ENCODE data around the gene TTLL11. TPM values are rescaled to one million over a fixed set of nuclear protein-coding genes. Genes with fewer than 3 reads are reported as not detected.

TTLL11 gene
- polyA plus RNA-seq, 4 donors = 3.2 to 4.8 (median 3.9) TPM

DNA sequence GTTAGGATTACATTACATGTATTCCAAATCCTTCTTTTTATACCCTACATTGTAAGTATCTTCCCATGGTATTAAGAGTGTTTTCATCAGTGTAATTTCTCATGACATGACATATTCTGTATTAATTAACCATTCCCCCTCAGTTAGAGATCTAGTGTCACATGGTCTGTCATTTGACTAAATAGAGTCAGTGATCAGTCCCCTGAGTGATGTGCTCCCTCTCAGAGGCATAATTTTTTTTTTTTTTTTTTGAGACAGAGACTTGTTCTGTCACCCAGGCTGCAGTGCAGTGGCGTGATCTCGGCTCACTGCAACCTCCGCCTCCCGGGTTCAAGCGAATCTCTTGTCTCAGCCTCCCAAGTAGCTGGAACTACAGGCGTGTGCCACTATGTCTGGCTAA is 218.6 kb downstream of the TTLL11 start:
- no peaks in the 10 kb centered on the region for H3K4me1 ChIP-seq (ENCODE audit: control insufficient read depth in 3 of 3, insufficient read depth in 2 of 3, low read depth in 1 of 3, low read length in 2 of 3)
- FAIRE-seq (no peak), DNase-seq (no peak)
- H3K4me3 ChIP-seq (ENCODE audit: low read depth in 1 of 3, low read length in 3 of 3) = no peak overlapping the region
- H3K36me3 ChIP-seq (ENCODE audit: control insufficient read depth in 3 of 3, insufficient read depth in 2 of 3, low read depth in 1 of 3, low read length in 3 of 3) = no peaks in the 10 kb centered on the region
- no peaks in the 10 kb centered on the region for H3K27me3 ChIP-seq (ENCODE audit: control insufficient read depth in 3 of 3, insufficient read depth in 3 of 3, low read length in 3 of 3)
- WGBS, 3 donors = 89 to 97% (median 93%) methylated on average over 6 of the region's 6 CpGs
- no peak overlapping the region for H3K27ac ChIP-seq (ENCODE audit: low read depth in 1 of 3, low read length in 2 of 3)
- no peaks in the 10 kb centered on the region for H3K9me3 ChIP-seq (ENCODE audit: control insufficient read depth in 2 of 2, insufficient read depth in 1 of 2, low read depth in 1 of 2, low read length in 1 of 2)

DNA sequence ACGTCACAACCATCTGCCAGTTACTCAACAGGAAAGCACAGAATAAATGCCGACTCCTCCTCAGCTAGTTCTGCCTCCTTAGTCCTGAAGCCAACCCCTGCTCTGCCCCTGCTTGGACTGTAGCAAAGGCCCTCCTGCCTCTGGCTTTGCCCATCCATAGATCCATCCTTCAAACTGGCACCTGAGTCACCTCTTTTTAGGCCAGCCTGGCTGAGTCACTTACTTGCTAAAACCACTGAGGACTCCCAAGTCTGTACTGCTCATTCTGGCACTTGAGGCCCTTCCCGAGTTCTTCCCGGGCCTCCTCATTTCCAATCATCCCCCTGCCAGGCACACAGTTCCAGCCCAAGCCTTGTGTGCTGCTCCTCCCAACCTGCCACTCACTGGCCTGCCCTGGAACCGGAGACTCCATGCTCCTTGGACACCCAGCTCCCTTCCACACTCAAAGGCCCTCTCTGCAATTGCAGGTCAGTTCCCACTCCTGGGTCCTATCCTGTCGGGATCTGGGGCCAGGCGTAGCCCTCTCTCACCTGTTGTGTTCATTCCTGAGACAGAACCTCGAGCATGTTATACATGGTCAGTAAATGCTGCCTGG is 221.6 kb downstream of the TTLL11 start:
- no peak for DNase-seq
- no peak for FAIRE-seq
- no peaks in the 10 kb centered on the region for H3K36me3 ChIP-seq (ENCODE audit: control insufficient read depth in 3 of 3, insufficient read depth in 2 of 3, low read depth in 1 of 3, low read length in 3 of 3)
- H3K4me1 ChIP-seq (ENCODE audit: control insufficient read depth in 3 of 3, insufficient read depth in 2 of 3, low read depth in 1 of 3, low read length in 2 of 3) = no peaks in the 10 kb centered on the region
- H3K27me3 ChIP-seq (ENCODE audit: control insufficient read depth in 3 of 3, insufficient read depth in 3 of 3, low read length in 3 of 3) = no peaks in the 10 kb centered on the region
- H3K27ac ChIP-seq (ENCODE audit: low read depth in 1 of 3, low read length in 2 of 3) = no peak overlapping the region
- WGBS, 3 donors = 79 to 93% (median 86%) methylated on average over 8 of the region's 8 CpGs
- H3K4me3 ChIP-seq (ENCODE audit: low read depth in 1 of 3, low read length in 3 of 3) = no peak overlapping the region
- H3K9me3 ChIP-seq (ENCODE audit: control insufficient read depth in 2 of 2, insufficient read depth in 1 of 2, low read depth in 1 of 2, low read length in 1 of 2) = no peaks in the 10 kb centered on the region

DNA sequence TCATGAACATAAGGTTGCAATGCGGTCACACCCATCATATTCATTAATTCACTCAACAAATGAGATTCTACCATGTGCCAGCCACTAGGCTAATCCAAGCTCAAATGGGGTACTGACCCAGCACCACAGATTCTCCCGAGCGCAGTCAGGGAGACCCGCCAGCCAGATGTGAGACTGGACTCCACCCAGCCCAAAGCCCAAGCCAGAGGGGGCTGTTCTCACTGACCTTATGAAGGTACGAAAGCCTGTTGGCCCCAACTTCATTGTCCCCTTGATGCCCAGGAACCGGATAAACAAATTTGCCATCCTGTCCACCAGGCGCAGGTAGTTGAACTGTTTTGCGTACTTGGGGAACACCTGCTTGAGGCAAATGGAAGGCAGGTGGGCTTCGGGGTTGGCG is 222.8 kb downstream of the TTLL11 start:
- Histone ChIP-seq H3K4me3 (ENCODE audit: low read depth in 1 of 3, low read length in 3 of 3) (no peak overlapping the region), H3K9me3 (ENCODE audit: control insufficient read depth in 2 of 2, insufficient read depth in 1 of 2, low read depth in 1 of 2, low read length in 1 of 2) (no peaks in the 10 kb centered on the region), H3K27me3 (ENCODE audit: control insufficient read depth in 3 of 3, insufficient read depth in 3 of 3, low read length in 3 of 3) (no peaks in the 10 kb centered on the region), H3K4me1 (ENCODE audit: control insufficient read depth in 3 of 3, insufficient read depth in 2 of 3, low read depth in 1 of 3, low read length in 2 of 3) (no peaks in the 10 kb centered on the region), H3K27ac (ENCODE audit: low read depth in 1 of 3, low read length in 2 of 3) (no peak overlapping the region), H3K36me3 (ENCODE audit: control insufficient read depth in 3 of 3, insufficient read depth in 2 of 3, low read depth in 1 of 3, low read length in 3 of 3) (no peaks in the 10 kb centered on the region)
- DNase-seq (no peak), FAIRE-seq (no peak)
- 96 to 98% (median 97%) methylated on average over 10 of the region's 10 CpGs for WGBS, 3 donors

DNA sequence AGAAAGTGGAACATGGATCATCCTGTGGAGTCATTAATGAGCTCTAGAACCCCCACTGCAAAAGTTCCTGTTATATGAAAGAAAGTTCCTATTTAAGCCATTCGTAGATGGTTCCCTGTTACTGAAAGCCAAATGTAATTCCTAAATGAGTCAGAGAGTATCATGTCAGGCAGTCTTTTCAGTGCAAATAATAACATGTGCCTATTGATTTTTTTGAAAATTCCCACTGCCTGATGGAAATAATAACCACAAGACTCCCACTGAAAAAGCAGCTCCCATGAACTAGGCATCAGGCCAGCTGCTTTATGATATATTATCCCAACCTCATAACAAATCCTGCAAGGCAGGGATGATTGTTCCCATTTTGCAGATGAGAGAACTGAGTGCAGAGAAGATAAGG is 224.5 kb downstream of the TTLL11 start:
- DNase-seq (no peak), FAIRE-seq (no peak)
- no peak overlapping the region for H3K27ac ChIP-seq (ENCODE audit: low read depth in 1 of 3, low read length in 2 of 3)
- H3K9me3 ChIP-seq (ENCODE audit: control insufficient read depth in 2 of 2, insufficient read depth in 1 of 2, low read depth in 1 of 2, low read length in 1 of 2) = no peaks in the 10 kb centered on the region
- no peaks in the 10 kb centered on the region for H3K36me3 ChIP-seq (ENCODE audit: control insufficient read depth in 3 of 3, insufficient read depth in 2 of 3, low read depth in 1 of 3, low read length in 3 of 3)
- WGBS, 3 donors = 80 to 91% (median 86%) methylated on average over 1 of the region's 1 CpG
- no peaks in the 10 kb centered on the region for H3K27me3 ChIP-seq (ENCODE audit: control insufficient read depth in 3 of 3, insufficient read depth in 3 of 3, low read length in 3 of 3)
- H3K4me1 ChIP-seq (ENCODE audit: control insufficient read depth in 3 of 3, insufficient read depth in 2 of 3, low read depth in 1 of 3, low read length in 2 of 3) = no peaks in the 10 kb centered on the region
- H3K4me3 ChIP-seq (ENCODE audit: low read depth in 1 of 3, low read length in 3 of 3) = no peak overlapping the region

DNA sequence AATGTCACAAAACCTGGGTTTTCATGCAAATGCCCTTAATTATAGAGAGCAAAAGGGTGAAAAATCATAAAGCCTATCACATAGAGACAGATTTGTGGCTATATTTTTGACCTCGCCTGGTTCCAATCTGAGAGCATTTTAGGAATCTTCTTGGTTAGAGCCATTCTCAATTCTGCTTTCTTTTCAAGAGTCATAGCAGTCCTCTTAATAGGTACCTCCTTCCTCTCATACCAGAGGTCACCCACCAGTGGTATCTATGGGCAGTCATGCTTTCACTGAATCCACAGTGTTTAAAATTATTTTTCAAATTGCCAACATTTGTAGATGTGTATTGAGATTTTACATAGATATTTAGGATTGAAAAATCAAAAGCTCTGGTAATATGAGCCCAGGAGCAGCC is 226.2 kb downstream of the TTLL11 start:
- no peaks in the 10 kb centered on the region for H3K36me3 ChIP-seq (ENCODE audit: control insufficient read depth in 3 of 3, insufficient read depth in 2 of 3, low read depth in 1 of 3, low read length in 3 of 3)
- no peaks in the 10 kb centered on the region for H3K4me1 ChIP-seq (ENCODE audit: control insufficient read depth in 3 of 3, insufficient read depth in 2 of 3, low read depth in 1 of 3, low read length in 2 of 3)
- DNase-seq = no peak
- H3K27ac ChIP-seq (ENCODE audit: low read depth in 1 of 3, low read length in 2 of 3) = no peak overlapping the region
- WGBS, 3 donors = 86 to 100% (median 95%) methylated on average over 1 of the region's 1 CpG
- no peaks in the 10 kb centered on the region for H3K27me3 ChIP-seq (ENCODE audit: control insufficient read depth in 3 of 3, insufficient read depth in 3 of 3, low read length in 3 of 3)
- no peaks in the 10 kb centered on the region for H3K9me3 ChIP-seq (ENCODE audit: control insufficient read depth in 2 of 2, insufficient read depth in 1 of 2, low read depth in 1 of 2, low read length in 1 of 2)
- no peak for FAIRE-seq
- no peak overlapping the region for H3K4me3 ChIP-seq (ENCODE audit: low read depth in 1 of 3, low read length in 3 of 3)

DNA sequence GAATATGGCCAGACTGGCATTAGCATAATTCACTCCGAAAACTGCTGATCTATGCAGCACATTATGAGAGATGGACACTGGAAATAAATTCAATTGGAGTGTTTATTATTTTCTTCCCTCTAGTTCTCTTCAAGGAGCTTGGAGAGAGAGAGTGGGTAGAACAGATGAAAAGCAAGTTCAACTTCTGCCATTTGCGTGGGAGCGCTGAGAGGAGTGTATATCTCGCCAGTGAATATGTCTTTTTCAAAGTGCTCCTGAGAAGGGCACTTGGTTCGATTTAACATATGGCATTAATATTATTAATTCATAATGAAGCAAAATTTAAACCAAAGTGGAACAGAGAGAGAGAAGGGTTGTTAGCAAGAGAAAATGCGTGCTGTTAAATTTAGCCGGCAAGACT is 227.2 kb downstream of the TTLL11 start:
- H3K4me3 ChIP-seq (ENCODE audit: low read depth in 1 of 3, low read length in 3 of 3) = no peak overlapping the region
- FAIRE-seq = no peak
- H3K9me3 ChIP-seq (ENCODE audit: control insufficient read depth in 2 of 2, insufficient read depth in 1 of 2, low read depth in 1 of 2, low read length in 1 of 2) = no peaks in the 10 kb centered on the region
- H3K27me3 ChIP-seq (ENCODE audit: control insufficient read depth in 3 of 3, insufficient read depth in 3 of 3, low read length in 3 of 3) = no peaks in the 10 kb centered on the region
- 95 to 97% (median 96%) methylated on average over 7 of the region's 7 CpGs for WGBS, 3 donors
- no peak overlapping the region for H3K27ac ChIP-seq (ENCODE audit: low read depth in 1 of 3, low read length in 2 of 3)
- H3K4me1 ChIP-seq (ENCODE audit: control insufficient read depth in 3 of 3, insufficient read depth in 2 of 3, low read depth in 1 of 3, low read length in 2 of 3) = no peaks in the 10 kb centered on the region
- no peak for DNase-seq
- H3K36me3 ChIP-seq (ENCODE audit: control insufficient read depth in 3 of 3, insufficient read depth in 2 of 3, low read depth in 1 of 3, low read length in 3 of 3) = no peaks in the 10 kb centered on the region

DNA sequence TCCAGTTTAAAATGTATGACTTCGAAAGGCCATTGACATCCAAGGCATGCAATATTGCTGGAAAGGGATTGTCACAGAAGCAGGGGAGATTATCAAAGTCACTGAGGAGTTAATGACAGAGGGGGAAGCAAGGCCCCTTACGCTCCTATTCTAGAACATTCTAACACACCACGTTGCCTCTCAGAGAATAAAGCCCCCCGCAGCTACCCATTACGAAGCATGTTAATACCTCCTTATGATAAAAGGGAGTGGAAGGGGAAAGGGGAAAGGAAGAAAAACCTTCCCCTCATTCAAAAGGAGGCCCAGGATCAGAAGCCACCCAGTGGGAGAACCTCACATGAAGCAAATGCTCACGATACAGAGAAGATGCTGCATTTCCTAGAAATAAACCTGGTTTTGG is 228.0 kb downstream of the TTLL11 start:
- H3K9me3 ChIP-seq (ENCODE audit: control insufficient read depth in 2 of 2, insufficient read depth in 1 of 2, low read depth in 1 of 2, low read length in 1 of 2) = no peaks in the 10 kb centered on the region
- no peak overlapping the region for H3K4me3 ChIP-seq (ENCODE audit: low read depth in 1 of 3, low read length in 3 of 3)
- FAIRE-seq (no peak), DNase-seq (no peak)
- WGBS, 3 donors = 89 to 92% (median 90%) methylated on average over 6 of the region's 6 CpGs
- H3K36me3 ChIP-seq (ENCODE audit: control insufficient read depth in 3 of 3, insufficient read depth in 2 of 3, low read depth in 1 of 3, low read length in 3 of 3) = no peaks in the 10 kb centered on the region
- H3K4me1 ChIP-seq (ENCODE audit: control insufficient read depth in 3 of 3, insufficient read depth in 2 of 3, low read depth in 1 of 3, low read length in 2 of 3) = no peaks in the 10 kb centered on the region
- no peak overlapping the region for H3K27ac ChIP-seq (ENCODE audit: low read depth in 1 of 3, low read length in 2 of 3)
- no peaks in the 10 kb centered on the region for H3K27me3 ChIP-seq (ENCODE audit: control insufficient read depth in 3 of 3, insufficient read depth in 3 of 3, low read length in 3 of 3)

DNA sequence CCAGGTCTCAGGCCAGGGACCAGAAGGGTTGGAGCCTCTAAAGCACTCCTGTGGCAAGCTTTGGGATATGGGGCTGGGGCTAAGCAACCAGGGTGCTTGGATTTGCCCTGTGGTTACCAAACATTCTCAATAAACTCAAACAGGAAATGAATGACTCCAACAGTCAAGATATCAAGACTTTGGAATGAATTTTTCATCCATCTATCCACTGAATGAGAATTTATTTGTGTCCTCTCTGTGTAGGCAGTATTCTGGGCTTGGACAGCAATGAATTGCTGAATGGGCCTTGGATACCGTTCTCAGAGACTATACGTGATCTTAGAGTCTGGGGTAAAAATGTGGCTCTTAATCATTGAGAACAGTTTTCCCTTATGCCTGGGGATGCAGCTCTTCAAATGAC is 229.2 kb downstream of the TTLL11 start:
- Histone ChIP-seq H3K27ac (ENCODE audit: low read depth in 1 of 3, low read length in 2 of 3) (no peak overlapping the region), H3K36me3 (ENCODE audit: control insufficient read depth in 3 of 3, insufficient read depth in 2 of 3, low read depth in 1 of 3, low read length in 3 of 3) (no peaks in the 10 kb centered on the region), H3K4me1 (ENCODE audit: control insufficient read depth in 3 of 3, insufficient read depth in 2 of 3, low read depth in 1 of 3, low read length in 2 of 3) (no peaks in the 10 kb centered on the region), H3K9me3 (ENCODE audit: control insufficient read depth in 2 of 2, insufficient read depth in 1 of 2, low read depth in 1 of 2, low read length in 1 of 2) (no peaks in the 10 kb centered on the region), H3K4me3 (ENCODE audit: low read depth in 1 of 3, low read length in 3 of 3) (no peak overlapping the region), H3K27me3 (ENCODE audit: control insufficient read depth in 3 of 3, insufficient read depth in 3 of 3, low read length in 3 of 3) (no peaks in the 10 kb centered on the region)
- FAIRE-seq = no peak
- WGBS, 3 donors = 81 to 95% (median 92%) methylated on average over 2 of the region's 2 CpGs
- DNase-seq = no peak
